ENCODE results near the gene SLC6A11. TPM values are rescaled to one million over a fixed set of nuclear protein-coding genes. Genes with fewer than 3 reads are reported as not detected.

The SLC6A11 gene
- total RNA-seq, 1 experiment from 2014 or later = 0.85 TPM

- H3K36me3 Mint-ChIP-seq = no peaks in the 10 kb centered on the region
- no peak overlapping the region for H3K4me3 Mint-ChIP-seq
- ChIA-PET POLR2A (no interaction called here), CTCF (interaction anchor here (1.6 to 1.8 kb wide), 2 partner anchors 36 to 50 kb away, joined by 4 read pairs; no protein-coding TSS in a partner anchor)
- DNase-seq (ENCODE audit: low spot score) (no peak), ATAC-seq (no peak)
- H3K27me3 Mint-ChIP-seq (ENCODE audit: low read depth) = peaks cover 57% of the 10 kb centered on the region
- H3K4me1 Mint-ChIP-seq = no peaks in the 10 kb centered on the region
- H3K27ac Mint-ChIP-seq = no peak overlapping the region
- 0 out of 2 replicates have a peak, but pooled peaks cover 4% of the 10 kb centered on the region for H3K9me3 Mint-ChIP-seq
- TF ChIP-seq ZNF121 (CRISPR knock-in tag; IDR thresholded peaks at IDR 0.05) = no peak
- no peak for TF ChIP-seq MAX (CRISPR knock-in tag; IDR thresholded peaks at IDR 0.05)
- TF ChIP-seq E2F5 (CRISPR knock-in tag; IDR thresholded peaks at IDR 0.05) = no peak
Observed at GRCh38 chr3:10808974-10809373, 7.1 kb upstream of the SLC6A11 start.

- ChIA-PET CTCF (interaction anchor here (1.5 to 1.7 kb wide), 2 partner anchors 38 to 250 kb away, joined by 4 to 8 read pairs; no protein-coding TSS in a partner anchor), POLR2A (no interaction called here)
- peaks cover 57% of the 10 kb centered on the region for H3K27me3 Mint-ChIP-seq (ENCODE audit: low read depth)
Observed at GRCh38 chr3:10810376-10810775, 5.7 kb upstream of the SLC6A11 start.

More at GRCh38 chr3:10810376-10810775, 5.7 kb upstream of the SLC6A11 start:
- H3K36me3 Mint-ChIP-seq = no peaks in the 10 kb centered on the region
- no peaks in the 10 kb centered on the region; the same call in 1 of the 2 replicates for H3K4me1 Mint-ChIP-seq
- 0 out of 2 replicates have a peak, but pooled peaks cover 4% of the 10 kb centered on the region for H3K9me3 Mint-ChIP-seq
- TF ChIP-seq ZNF281 (CRISPR knock-in tag; IDR thresholded peaks at IDR 0.05) (no peak), ATF6 (CRISPR knock-in tag; IDR thresholded peaks at IDR 0.05) (no peak), ERG (CRISPR knock-in tag; IDR thresholded peaks at IDR 0.05) (no peak), ARID4B (CRISPR knock-in tag; IDR thresholded peaks at IDR 0.05; ENCODE audit: borderline replicate concordance) (no peak), ZNF138 (CRISPR knock-in tag; conservative IDR thresholded peaks at IDR 0.05) (no peak), ZMAT4 (CRISPR knock-in tag; IDR thresholded peaks at IDR 0.05) (no peak), ZNF532 (CRISPR knock-in tag; IDR thresholded peaks at IDR 0.05; ENCODE audit: borderline replicate concordance) (no peak), NFATC4 (CRISPR knock-in tag; IDR thresholded peaks at IDR 0.05) (no peak), RORB (CRISPR knock-in tag; IDR thresholded peaks at IDR 0.05) (no peak)
- H3K4me3 Mint-ChIP-seq = no peak overlapping the region
- no peak for DNase-seq (ENCODE audit: low spot score)
- no peak overlapping the region for H3K27ac Mint-ChIP-seq
- no peak for ATAC-seq

All from WTC11 (cell line).